SK-N-SH (cell line): ENCODE data around the gene PSENEN. TPM values are rescaled to one million over a fixed set of nuclear protein-coding genes. Genes with fewer than 3 reads are reported as not detected.

ENCODE experiments used
- CTCF ChIA-PET: fragments of 300-600, 350-600 bp; formaldehyde crosslinking; extraction: SDS; loops from one replicate; lab custom pipeline; 2021; lab: Yijun Ruan, JAX
- POLR2A ChIA-PET: fragments of 350-600 bp; sonication (Branson Sonifier 250); formaldehyde crosslinking; extraction: SDS; loops from one replicate; lab custom pipeline; 2020; ENCODE audit warnings: antibody characterized with exemption, inconsistent platforms; lab: Yijun Ruan, JAX
- DNase-seq: peaks from one replicate; pipeline ENCODE4 v3.0.0; 2012
- H2AFZ ChIP-seq: fragments of 200-600 bp; sonication (generic); 2 replicates; pipeline ENCODE4 v1.8.1; 2016; ENCODE audit warnings: antibody characterized with exemption, mild to moderate bottlenecking, low read depth
- H3F3A ChIP-seq: fragments of 200-600 bp; sonication (generic); replicated peaks from 2 replicates; pipeline ENCODE3; 2016; ENCODE audit warnings: antibody characterized with exemption, mild to moderate bottlenecking; ENCODE audit not compliant: insufficient read depth
- H3K27ac ChIP-seq, 2 experiments: fragments of 200-500 bp in 1 of 2; fragments of 200-600 bp in 1 of 2; sonication (Bioruptor generic) in 1 of 2; sonication (generic), shearing (Covaris generic) in 1 of 2; 2 replicates each; pipeline versions ENCODE4 v1.5.1 to v1.6.1; 2014 to 2016; ENCODE audit warnings: low read depth in 2 of 2, inconsistent platforms in 1 of 2, low read length in 1 of 2, mild to moderate bottlenecking in 1 of 2, mixed read lengths in 1 of 2
- H3K27me3 ChIP-seq: fragments of 200-600 bp; sonication (generic), shearing (Covaris generic); 2 replicates; pipeline ENCODE4 v1.6.1; 2016; ENCODE audit warnings: mixed run types; ENCODE audit not compliant: insufficient read depth
- H3K36me3 ChIP-seq, 2 experiments: fragments of 200-500 bp in 1 of 2; fragments of 200-600 bp in 1 of 2; sonication (Bioruptor generic) in 1 of 2; sonication (generic) in 1 of 2; replicated peaks in 1 of 2; 2 replicates each; pipeline versions ENCODE3 to v1.5.1; 2014 to 2016; ENCODE audit warnings: low read length in 1 of 2, mild to moderate bottlenecking in 1 of 2; ENCODE audit not compliant: insufficient read depth in 2 of 2, control insufficient read depth in 1 of 2
- H3K4me1 ChIP-seq, 2 experiments: fragments of 200-500 bp in 1 of 2; fragments of 200-600 bp in 1 of 2; sonication (Bioruptor generic) in 1 of 2; sonication (generic), shearing (Covaris generic) in 1 of 2; 2 replicates each; pipeline versions ENCODE4 v1.5.1 to v1.6.1; 2014 to 2016; ENCODE audit warnings: low read depth in 1 of 2, low read length in 1 of 2, mixed run types in 1 of 2; ENCODE audit not compliant: insufficient read depth in 2 of 2, control insufficient read depth in 1 of 2
- H3K4me2 ChIP-seq: fragments of 200-600 bp; sonication (generic), shearing (Covaris generic); 2 replicates; pipeline ENCODE4 v1.6.1; 2017; ENCODE audit warnings: mixed run types
- H3K4me3 ChIP-seq, 2 experiments: fragments of 200-500 bp in 1 of 2; fragments of 200-600 bp in 1 of 2; sonication (Bioruptor generic) in 1 of 2; sonication (generic), shearing (Covaris generic) in 1 of 2; 2 replicates each; pipeline versions ENCODE4 v1.5.1 to v1.8.1; 2014 to 2016; ENCODE audit warnings: low read depth in 2 of 2, inconsistent platforms in 1 of 2, low read length in 1 of 2, mild to moderate bottlenecking in 1 of 2, mixed read lengths in 1 of 2, moderate library complexity in 1 of 2
- H3K79me2 ChIP-seq: fragments of 200-600 bp; sonication (generic); 2 replicates; pipeline ENCODE4 v1.8.1; 2017; ENCODE audit warnings: mild to moderate bottlenecking; ENCODE audit not compliant: insufficient read depth
- H3K9ac ChIP-seq: fragments of 200-600 bp; sonication (generic); 2 replicates; pipeline ENCODE4 v1.6.1; 2017; ENCODE audit warnings: mixed run types
- H3K9me2 ChIP-seq: fragments of 200-600 bp; sonication (generic); 2 replicates; pipeline ENCODE4 v1.6.1; 2017; ENCODE audit warnings: mixed run types
- H3K9me3 ChIP-seq: fragments of 200-600 bp; sonication (generic); 2 replicates; pipeline ENCODE4 v1.6.1; 2017; ENCODE audit warnings: mixed run types, mild to moderate bottlenecking, moderate library complexity
- H4K20me1 ChIP-seq: fragments of 200-600 bp; sonication (generic); 2 replicates; pipeline ENCODE4 v1.6.1; 2017; ENCODE audit warnings: mild to moderate bottlenecking, mixed run types; ENCODE audit not compliant: insufficient read depth
- CTCF ChIP-seq: fragments of 200-600 bp; sonication (generic); IDR thresholded peaks from 2 replicates; pipeline ENCODE4 v1.6.1; 2017; ENCODE audit warnings: antibody characterized with exemption, mild to moderate bottlenecking, moderate library complexity
- EP300 ChIP-seq, 2 experiments: IDR thresholded peaks; 2 replicates each; pipeline versions ENCODE4 v1.4.0 to v1.6.1; 2012; ENCODE audit warnings: borderline replicate concordance in 1 of 2, low read depth in 1 of 2, low read length in 1 of 2
- MAX ChIP-seq: IDR thresholded peaks from 2 replicates; pipeline ENCODE4 v1.4.0; 2012; ENCODE audit warnings: low read depth
- MXI1 ChIP-seq: IDR thresholded peaks from 2 replicates; pipeline ENCODE4 v1.6.1; 2012; ENCODE audit warnings: mild to moderate bottlenecking, low read depth, low read length, improper control_type of control experiment
- NRF1 ChIP-seq: IDR thresholded peaks from 2 replicates; pipeline ENCODE4 v1.6.1; 2012; ENCODE audit warnings: low read depth, mild to moderate bottlenecking, low read length
- REST ChIP-seq: IDR thresholded peaks from 2 replicates; pipeline ENCODE4 v1.6.1; 2012; ENCODE audit warnings: mild to moderate bottlenecking, low read depth, low read length, moderate library complexity
- TAF1 ChIP-seq: IDR thresholded peaks from 2 replicates; pipeline ENCODE4 v1.6.1; 2012; ENCODE audit warnings: low read depth, mild to moderate bottlenecking, low read length, moderate library complexity, borderline replicate concordance
- WGBS: methylation state at CpG from one replicate; pipeline ENCODE4 v1.1.6; 2017; ENCODE audit warnings: low lambda C conversion rate; 5-methylcytosine and 5-hydroxymethylcytosine counted together
- polyA plus RNA-seq, 3 experiments: library from polyadenylated mRNA; depleted of rRNA; stranded (reverse); fragments of >200 nt; gene quantifications; 2 replicates each; pipeline ENCODE4 v1.2.3, GENCODE V29; 2012

Gene PSENEN
- polyA plus RNA-seq, 1 of the 3 experiments (the other 2 are of a cell fraction): 99.2 TPM

GRCh38 chr19:35704218-35704617 is 41.2 kb upstream of the PSENEN start, which contains the start of gene ZBTB32:
Gene ZBTB32, plus strand, starts transcription at chr19:35704558. Its CDS starts 10,069 bp downstream, at chr19:35714627.
- 80% methylated on average over 18 of the region's 24 CpGs for WGBS

GRCh38 chr19:35708391-35708790 is 37.1 kb upstream of the PSENEN start:
- Histone ChIP-seq H3K9ac (no peak overlapping the region), H3K36me3 (no peaks in the 10 kb centered on the region), H2AFZ (no peak overlapping the region), H3K27ac (no peak overlapping the region), H3K9me3 (no peaks in the 10 kb centered on the region), H3K4me1 (no peaks in the 10 kb centered on the region), H3K79me2 (no peaks in the 10 kb centered on the region), H4K20me1 (no peaks in the 10 kb centered on the region), H3K4me2 (no peak overlapping the region), H3K27me3 (no peaks in the 10 kb centered on the region), H3F3A (no peaks in the 10 kb centered on the region), H3K9me2 (no peaks in the 10 kb centered on the region), H3K4me3 (no peak overlapping the region)
- ChIA-PET CTCF (interaction anchor here (1.8 kb wide), 1 partner anchor 15 kb away, joined by 6 read pairs; no protein-coding TSS in a partner anchor), POLR2A (no interaction called here)
- no peak for DNase-seq
- TF ChIP-seq CTCF (no peak), MXI1 (no peak), TAF1 (no peak), EP300 (IDR thresholded peaks at IDR 0.05; ENCODE audit: borderline replicate concordance in 1 of 2, low read depth in 1 of 2, low read length in 1 of 2) (no peak), NRF1 (no peak)
- WGBS: 45% methylated on average over 1 of the region's 1 CpG

More at GRCh38 chr19:35704218-35704617, 41.2 kb upstream of the PSENEN start, which contains the start of gene ZBTB32:
- Histone ChIP-seq H3K27ac (no peak within 1 kb of the TSS), H3K27me3 (no peaks in the 10 kb centered on the region), H3K4me1 (no peaks in the 10 kb centered on the region; a peak in 1 of 4 replicates), H3K79me2 (no peaks in the 10 kb centered on the region)
- peak; percentile 43 for DNase-seq
- TF ChIP-seq REST: peak; percentile 95
- TF ChIP-seq MAX: no peak
- TF ChIP-seq, all 33 proteins: peak for 1
- ChIA-PET CTCF (interaction anchor here (1.6 to 4.1 kb wide), 3 partner anchors 11 to 155 kb away, joined by 5 to 33 read pairs (median 8); no protein-coding TSS in a partner anchor), POLR2A (no interaction called here)
- H4K20me1 ChIP-seq: no peaks in the 10 kb centered on the region
- no peak within 1 kb of the TSS for H3K4me3 ChIP-seq
- no peak within 1 kb of the TSS for H3K4me2 ChIP-seq
- no peaks in the 10 kb centered on the region for H3K36me3 ChIP-seq
- H3F3A ChIP-seq: no peaks in the 10 kb centered on the region
- no peaks in the 10 kb centered on the region for H3K9me2 ChIP-seq
- H2AFZ ChIP-seq: no peak within 1 kb of the TSS
- no peak within 1 kb of the TSS for H3K9ac ChIP-seq
- no peaks in the 10 kb centered on the region for H3K9me3 ChIP-seq
